ENCODE data around the gene OR5B21.

OR5B21 gene

DNA sequence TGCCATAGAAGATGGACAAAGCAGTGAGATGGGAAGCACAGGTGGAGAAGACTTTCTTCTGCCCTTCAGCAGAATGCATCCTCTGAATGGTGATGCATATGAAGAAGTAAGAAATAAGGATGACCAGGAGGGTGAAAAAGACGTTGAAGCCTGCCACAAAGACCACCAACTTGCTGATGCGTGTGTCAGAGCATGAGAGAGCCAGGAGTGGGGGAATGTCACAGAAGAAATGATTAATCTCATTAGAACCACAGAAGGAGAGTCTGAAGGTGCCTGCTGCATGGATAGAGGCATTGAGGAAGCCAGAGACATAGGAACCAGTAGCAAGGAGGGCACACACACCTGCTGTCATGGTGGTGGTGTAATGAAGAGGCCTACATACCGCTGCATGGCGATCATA lies 550 bp downstream of the OR5B21 start:
- no peak for DNase-seq (ENCODE audit: low read depth)
- TF ChIP-seq, protein P1, sequence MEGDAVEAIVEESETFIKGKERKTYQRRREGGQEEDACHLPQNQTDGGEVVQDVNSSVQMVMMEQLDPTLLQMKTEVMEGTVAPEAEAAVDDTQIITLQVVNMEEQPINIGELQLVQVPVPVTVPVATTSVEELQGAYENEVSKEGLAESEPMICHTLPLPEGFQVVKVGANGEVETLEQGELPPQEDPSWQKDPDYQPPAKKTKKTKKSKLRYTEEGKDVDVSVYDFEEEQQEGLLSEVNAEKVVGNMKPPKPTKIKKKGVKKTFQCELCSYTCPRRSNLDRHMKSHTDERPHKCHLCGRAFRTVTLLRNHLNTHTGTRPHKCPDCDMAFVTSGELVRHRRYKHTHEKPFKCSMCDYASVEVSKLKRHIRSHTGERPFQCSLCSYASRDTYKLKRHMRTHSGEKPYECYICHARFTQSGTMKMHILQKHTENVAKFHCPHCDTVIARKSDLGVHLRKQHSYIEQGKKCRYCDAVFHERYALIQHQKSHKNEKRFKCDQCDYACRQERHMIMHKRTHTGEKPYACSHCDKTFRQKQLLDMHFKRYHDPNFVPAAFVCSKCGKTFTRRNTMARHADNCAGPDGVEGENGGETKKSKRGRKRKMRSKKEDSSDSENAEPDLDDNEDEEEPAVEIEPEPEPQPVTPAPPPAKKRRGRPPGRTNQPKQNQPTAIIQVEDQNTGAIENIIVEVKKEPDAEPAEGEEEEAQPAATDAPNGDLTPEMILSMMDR (IDR thresholded peaks at IDR 0.05; ENCODE audit: insufficient read depth, low read depth, low read length, missing control alignments): no peak
- no peak overlapping the region for H3K4me3 ChIP-seq (ENCODE audit: low read length)

DNA sequence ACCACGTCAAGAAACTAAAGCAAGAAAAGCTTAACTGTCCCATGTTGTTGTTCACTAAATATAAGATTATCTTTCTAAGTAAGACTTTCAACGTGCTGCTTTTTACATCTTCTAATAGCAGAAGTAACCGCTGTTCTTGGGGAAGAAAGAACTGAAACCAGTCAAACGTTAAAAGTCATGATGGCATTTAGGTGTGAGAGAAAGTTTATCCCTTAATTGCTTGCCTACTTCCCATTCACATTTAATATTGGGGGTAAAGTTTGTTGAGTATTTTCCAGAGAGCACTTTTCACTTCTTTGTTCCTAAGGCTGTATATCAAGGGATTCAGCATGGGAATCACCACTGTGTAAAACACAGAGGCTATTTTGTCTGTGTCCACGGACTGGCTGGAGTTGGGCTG lies 970 bp downstream of the OR5B21 start:
- no peak for DNase-seq (ENCODE audit: low read depth)
- TF ChIP-seq, protein P1 (IDR thresholded peaks at IDR 0.05; ENCODE audit: insufficient read depth, low read depth, low read length, missing control alignments): no peak
- H3K4me3 ChIP-seq (ENCODE audit: low read length): no peak overlapping the region

DNA sequence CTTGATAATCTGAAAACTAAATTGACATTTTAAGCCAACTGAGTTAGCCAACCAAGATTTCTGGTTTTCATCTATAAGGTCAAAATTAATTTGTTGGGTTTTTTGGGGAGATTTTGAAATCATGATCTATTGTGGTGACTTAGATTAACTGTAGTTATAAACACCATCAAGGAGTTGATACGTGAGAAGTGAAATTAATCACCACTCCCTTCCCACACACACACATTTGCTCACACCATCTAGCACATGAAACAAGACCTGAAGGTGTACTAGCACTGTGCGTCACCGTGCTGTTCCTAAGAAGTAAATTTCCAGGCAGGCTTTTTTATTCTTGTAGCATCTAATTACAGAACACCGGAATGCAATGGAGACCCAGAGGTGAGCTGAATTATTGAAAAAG lies 2.1 kb downstream of the OR5B21 start:
- no peak overlapping the region for H3K4me3 ChIP-seq (ENCODE audit: low read length)
- TF ChIP-seq, protein P1 (IDR thresholded peaks at IDR 0.05; ENCODE audit: insufficient read depth, low read depth, low read length, missing control alignments): no peak
- DNase-seq (ENCODE audit: low read depth): no peak

GRCh38 chr11:58504232-58504631 lies 3.7 kb downstream of the OR5B21 start:
- TF ChIP-seq, protein P1 (IDR thresholded peaks at IDR 0.05; ENCODE audit: insufficient read depth, low read depth, low read length, missing control alignments): no peak
- no peak for DNase-seq (ENCODE audit: low read depth)
- H3K4me3 ChIP-seq (ENCODE audit: low read length): no peak overlapping the region

DNA sequence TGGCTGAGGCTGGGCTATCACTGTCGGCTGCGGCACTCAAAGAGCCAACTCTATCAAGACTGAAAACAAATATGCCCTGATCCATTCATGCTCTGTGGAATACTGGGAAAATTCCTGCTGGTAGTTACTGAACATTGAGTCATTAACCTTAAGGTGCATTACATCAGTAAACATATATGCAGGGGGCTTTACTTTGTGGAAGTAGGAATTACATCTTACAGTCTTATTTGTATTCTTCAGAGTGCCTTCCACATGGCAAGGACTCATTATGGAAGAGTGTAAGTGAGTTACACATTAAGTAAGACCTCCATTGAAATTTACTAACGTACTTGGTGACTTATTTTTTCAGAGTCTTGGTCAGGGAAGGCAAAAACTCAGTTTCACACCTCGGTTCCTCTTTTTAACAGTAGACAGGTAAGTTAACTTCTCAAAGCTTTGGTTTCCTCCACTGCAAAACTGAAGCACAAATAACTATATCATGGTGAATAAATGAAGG lies 4.5 kb downstream of the OR5B21 start:
- DNase-seq (ENCODE audit: low read depth): peak; percentile 19
- H3K4me3 ChIP-seq (ENCODE audit: low read length): no peak overlapping the region
- TF ChIP-seq, protein P1 (IDR thresholded peaks at IDR 0.05; ENCODE audit: insufficient read depth, low read depth, low read length, missing control alignments): no peak

DNA sequence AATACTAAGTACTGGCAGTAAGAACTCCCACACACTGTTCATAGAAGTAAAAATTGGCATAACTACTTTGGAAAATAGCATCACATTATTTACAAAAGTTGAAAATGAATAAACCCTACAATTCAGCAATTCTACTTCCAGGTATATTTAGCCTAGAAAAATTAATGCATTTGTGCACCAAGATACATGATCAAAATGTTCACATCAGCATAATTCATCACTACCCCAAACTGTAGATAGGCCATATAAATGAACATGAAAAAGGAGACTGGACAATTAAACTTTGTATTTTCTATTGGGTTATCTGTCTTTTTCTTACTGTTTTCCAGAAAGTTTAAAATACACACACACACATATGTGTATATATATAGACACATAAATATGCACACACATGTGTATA lies 5.9 kb downstream of the OR5B21 start:
- H3K4me3 ChIP-seq (ENCODE audit: low read length): no peak overlapping the region
- DNase-seq (ENCODE audit: low read depth): no peak
- TF ChIP-seq, protein P1 (IDR thresholded peaks at IDR 0.05; ENCODE audit: insufficient read depth, low read depth, low read length, missing control alignments): no peak

DNA sequence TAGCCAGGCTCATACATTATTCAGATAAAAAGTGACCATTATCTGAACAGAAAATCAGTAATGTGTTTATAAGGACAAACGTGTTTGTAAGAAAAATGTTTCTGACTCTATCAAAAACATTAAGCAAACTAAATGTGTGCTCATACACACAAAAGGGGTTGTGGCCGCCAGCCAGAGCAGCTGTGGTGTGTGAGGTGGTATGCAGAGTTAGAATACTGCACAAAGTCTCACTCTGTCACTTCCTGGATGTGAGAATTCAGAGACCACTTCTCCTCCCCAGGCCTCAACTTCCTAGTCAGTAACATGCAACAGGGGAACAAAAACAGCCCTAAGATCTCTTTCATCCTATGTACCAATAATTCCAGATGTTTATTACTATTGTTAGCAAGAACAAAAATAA lies 9.4 kb downstream of the OR5B21 start:
- no peak overlapping the region for H3K4me3 ChIP-seq (ENCODE audit: low read length)
- DNase-seq (ENCODE audit: low read depth): no peak
- TF ChIP-seq, protein P1 (IDR thresholded peaks at IDR 0.05; ENCODE audit: insufficient read depth, low read depth, low read length, missing control alignments): no peak

Measured in epithelial cell of esophagus (primary cell).